GM12873 (cell line): ENCODE results near the gene C1orf210.

Experiments used
- TF ChIP-seq, protein P1 (sequence below): IDR thresholded peaks from 2 replicates; pipeline ENCODE4 v1.5.1; 2012; ENCODE audit warnings: low read depth, mild to moderate bottlenecking, moderate library complexity, low read length, control low read depth; ENCODE audit not compliant: insufficient read depth; ENCODE audit errors: missing control alignments

The C1orf210 gene

GRCh38 chr1:43292679-43293078, 7.3 kb upstream of the C1orf210 start:
- TF ChIP-seq, protein P1, sequence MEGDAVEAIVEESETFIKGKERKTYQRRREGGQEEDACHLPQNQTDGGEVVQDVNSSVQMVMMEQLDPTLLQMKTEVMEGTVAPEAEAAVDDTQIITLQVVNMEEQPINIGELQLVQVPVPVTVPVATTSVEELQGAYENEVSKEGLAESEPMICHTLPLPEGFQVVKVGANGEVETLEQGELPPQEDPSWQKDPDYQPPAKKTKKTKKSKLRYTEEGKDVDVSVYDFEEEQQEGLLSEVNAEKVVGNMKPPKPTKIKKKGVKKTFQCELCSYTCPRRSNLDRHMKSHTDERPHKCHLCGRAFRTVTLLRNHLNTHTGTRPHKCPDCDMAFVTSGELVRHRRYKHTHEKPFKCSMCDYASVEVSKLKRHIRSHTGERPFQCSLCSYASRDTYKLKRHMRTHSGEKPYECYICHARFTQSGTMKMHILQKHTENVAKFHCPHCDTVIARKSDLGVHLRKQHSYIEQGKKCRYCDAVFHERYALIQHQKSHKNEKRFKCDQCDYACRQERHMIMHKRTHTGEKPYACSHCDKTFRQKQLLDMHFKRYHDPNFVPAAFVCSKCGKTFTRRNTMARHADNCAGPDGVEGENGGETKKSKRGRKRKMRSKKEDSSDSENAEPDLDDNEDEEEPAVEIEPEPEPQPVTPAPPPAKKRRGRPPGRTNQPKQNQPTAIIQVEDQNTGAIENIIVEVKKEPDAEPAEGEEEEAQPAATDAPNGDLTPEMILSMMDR: no peak

DNA sequence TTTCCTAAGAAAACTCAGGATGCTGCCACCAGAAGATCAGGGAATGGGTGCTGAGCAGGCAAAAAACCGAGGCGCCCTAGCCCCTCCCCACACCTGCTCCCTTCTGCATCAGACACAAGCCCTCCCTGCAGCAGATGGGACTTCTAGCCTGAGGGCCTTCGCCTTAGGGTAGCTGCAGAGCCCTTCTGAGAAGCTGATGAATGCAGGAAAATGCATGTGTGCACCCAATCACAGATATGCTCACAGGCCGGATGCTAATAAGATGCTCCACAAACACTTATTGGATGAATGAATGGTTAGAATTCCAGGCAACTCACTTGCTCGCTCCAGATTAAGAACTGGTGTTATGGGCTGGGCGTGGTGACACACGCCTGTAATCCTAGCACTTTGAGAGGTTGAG, 6.8 kb upstream of the C1orf210 start:
- TF ChIP-seq, protein P1: no peak

DNA sequence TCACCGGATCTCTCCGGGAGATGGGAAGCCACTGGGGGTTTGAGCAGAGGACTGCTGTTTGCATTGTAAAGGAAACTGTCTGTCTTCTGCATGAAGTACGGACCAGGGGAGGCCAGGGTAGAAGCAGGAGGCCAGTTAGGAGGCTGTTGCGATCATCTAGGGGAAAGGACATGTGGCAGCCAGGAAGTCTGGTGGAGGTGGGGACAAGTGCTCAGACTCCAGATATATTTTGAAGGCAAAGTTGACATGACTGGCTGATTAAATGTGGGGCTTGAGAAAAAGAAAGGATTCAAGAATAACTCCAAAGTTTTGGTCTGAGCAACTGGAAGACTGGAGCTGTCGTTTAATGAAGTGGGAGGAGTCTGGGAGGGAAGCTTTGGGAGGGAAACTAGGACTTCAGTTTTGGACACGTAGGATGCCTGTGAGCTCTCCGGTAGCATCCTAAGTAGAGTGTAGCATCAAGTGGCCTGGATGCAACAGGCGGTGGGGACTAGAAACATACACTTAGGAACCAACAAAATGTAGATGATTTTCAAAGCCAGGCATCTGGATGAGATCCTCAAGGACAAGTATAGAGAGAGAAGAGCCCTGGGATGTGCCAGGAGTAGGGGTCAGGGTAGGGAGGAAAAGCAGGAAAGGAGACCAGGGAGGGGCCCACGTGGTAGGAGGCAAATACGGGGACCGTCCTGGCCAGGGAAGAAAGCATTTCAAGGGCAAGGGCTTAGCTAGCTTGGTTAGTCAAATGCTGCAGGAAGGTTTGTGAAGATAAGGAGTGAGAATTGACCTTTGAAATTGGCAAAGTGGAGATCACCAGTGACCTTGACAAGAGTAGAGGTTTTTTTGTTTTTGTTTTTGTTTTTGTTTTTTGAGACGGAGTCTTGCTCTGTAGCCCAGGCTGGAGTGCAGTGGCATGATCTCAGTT, 3.7 kb upstream of the C1orf210 start:
- TF ChIP-seq, protein P1: no peak

DNA sequence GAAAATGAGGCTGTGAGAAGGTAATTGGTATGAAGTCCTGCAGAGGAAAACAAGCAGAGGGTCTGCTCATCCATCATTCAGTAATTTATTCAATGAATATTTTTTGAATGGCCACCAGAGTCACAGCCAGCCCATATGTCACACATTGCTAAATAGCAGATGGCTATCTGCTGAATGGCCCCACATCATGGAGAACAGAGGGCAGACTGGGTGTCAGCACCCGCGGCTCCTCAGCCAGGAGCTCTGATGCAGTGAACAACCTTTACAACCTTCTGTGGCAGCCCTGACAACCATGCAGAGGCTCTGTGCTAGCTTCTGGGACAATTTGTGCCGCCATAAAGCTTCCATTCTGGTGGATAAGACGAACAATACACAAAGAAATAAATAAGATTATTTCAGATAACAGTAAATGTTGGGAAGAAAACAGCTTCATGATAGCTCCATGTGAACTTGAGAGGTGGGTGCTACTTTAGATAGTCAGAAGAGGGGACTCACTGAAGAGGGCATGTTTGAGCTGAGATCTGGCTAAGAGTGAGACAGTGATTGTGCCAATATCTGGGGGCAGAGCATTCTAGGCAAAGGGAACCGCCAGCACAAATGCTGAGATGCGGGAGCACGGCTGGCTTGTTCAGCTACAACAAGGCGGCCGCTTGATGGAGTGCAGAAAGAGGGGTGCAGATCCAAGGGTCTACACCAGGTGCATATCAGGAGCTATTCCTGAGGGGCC, 2.8 kb upstream of the C1orf210 start:
- TF ChIP-seq, protein P1: no peak

DNA sequence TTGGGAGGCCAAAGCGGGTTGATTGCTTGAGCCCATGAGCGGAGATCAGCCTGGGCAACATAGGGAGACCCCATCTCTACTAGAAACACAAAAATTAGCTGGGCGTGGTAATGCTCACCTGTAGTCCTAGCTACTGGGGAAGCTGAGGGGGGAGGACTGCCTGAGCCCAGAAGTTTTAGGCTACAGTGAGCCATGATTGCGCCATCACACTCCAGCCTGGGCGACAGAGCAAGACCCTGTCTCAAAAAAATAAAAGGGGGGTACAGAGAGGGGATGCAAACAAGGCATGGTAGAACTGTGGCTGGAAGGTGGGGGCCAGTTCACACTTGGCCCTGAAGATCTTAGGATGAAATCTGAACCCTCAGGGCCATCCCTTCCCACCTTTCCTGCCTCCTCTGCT, 1.2 kb upstream of the C1orf210 start:
- TF ChIP-seq, protein P1: no peak

- TF ChIP-seq, protein P1: no peak
Observed at GRCh38 chr1:43286115-43286514, 734 bp upstream of the C1orf210 start.

DNA sequence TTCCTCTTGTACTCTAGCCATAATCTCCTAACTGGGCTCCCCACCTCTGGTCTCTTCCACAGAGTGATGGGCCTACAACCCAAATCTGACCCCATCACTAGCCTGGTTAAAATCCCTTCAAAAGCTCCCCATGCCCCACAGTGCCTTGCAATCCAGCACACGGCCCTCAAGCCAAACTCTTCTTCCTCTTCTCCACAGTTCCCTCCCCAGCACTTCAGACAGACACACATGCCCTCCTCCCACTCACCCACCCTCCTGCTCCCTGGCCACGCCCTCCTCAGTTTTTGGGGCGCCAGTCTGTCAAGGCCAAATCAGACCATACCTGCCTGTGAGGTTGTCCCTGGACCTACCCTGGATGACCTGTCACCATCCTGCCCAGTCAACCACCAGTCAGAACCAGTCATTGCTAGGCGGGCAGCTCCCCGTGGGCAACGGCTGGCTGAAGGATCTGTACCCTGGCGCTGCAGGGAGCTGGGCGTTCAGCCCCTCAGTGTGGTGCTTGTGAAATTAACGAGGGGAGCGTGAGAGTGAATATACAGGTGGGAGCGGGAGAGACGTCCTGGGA, 753 bp downstream of the C1orf210 start:
- TF ChIP-seq, protein P1: no peak
